Transverse colon (tissue), 4 donors: Measurements from ENCODE around the gene C1QTNF1.

Experiments
- POLR2A ChIP-seq: fragments of 450-650 bp; IDR thresholded peaks from one replicate; pipeline ENCODE4 v1.6.1; 2016; ENCODE audit warnings: antibody characterized with exemption, mild to moderate bottlenecking, moderate library complexity
- POLR2AphosphoS5 ChIP-seq, 3 donors: sonication (generic); formaldehyde crosslinking; IDR thresholded peaks; one replicate each; pipeline ENCODE4 v1.6.1; 2016; ENCODE audit warnings: antibody characterized with exemption in 3 of 3
- TF ChIP-seq, protein P1 (sequence below), 5 experiments: fragments of 200-600 bp in 3 of 5; fragments of 450-650 bp in 2 of 5; sonication (generic) in 3 of 5; IDR thresholded peaks; 1 replicate in 2 of 5; 2 replicates in 3 of 5; pipeline ENCODE4 v1.5.1; 2016 to 2017; ENCODE audit warnings: antibody characterized with exemption in 5 of 5, inconsistent platforms in 3 of 5, mild to moderate bottlenecking in 2 of 5, moderate library complexity in 1 of 5

DNA sequence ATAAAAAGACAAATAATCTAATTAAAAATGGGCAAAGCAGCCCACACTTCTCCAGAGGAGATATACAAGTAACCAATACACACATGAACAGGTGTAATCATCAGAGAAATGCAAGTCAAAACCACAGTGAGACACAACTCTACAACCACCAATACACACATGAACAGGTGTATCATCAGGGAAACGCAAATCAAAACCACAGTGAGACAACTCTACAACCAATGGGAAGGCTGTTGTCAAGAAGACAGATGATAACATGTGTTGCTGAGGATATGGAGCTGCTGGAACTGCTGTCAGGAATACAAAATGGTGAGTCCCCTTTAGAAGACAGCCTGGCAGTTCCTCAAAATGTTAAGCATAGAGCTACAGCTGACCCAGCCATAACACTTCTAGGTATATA is 28.2 kb downstream of the C1QTNF1 start:
- TF ChIP-seq, protein P1, sequence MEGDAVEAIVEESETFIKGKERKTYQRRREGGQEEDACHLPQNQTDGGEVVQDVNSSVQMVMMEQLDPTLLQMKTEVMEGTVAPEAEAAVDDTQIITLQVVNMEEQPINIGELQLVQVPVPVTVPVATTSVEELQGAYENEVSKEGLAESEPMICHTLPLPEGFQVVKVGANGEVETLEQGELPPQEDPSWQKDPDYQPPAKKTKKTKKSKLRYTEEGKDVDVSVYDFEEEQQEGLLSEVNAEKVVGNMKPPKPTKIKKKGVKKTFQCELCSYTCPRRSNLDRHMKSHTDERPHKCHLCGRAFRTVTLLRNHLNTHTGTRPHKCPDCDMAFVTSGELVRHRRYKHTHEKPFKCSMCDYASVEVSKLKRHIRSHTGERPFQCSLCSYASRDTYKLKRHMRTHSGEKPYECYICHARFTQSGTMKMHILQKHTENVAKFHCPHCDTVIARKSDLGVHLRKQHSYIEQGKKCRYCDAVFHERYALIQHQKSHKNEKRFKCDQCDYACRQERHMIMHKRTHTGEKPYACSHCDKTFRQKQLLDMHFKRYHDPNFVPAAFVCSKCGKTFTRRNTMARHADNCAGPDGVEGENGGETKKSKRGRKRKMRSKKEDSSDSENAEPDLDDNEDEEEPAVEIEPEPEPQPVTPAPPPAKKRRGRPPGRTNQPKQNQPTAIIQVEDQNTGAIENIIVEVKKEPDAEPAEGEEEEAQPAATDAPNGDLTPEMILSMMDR (IDR thresholded peaks at IDR 0.05) = no peak
- TF ChIP-seq POLR2A (no peak), POLR2AphosphoS5 (IDR thresholded peaks at IDR 0.05) (no peak)
